H1 (cell line): ENCODE data around the gene MPP3. TPM values are rescaled to one million over a fixed set of nuclear protein-coding genes. Genes with fewer than 3 reads are reported as not detected.

Source experiments
- CTCF ChIA-PET: fragments of 300-600 bp; sonication (Branson Sonifier 250); formaldehyde crosslinking; loops from one replicate; lab custom pipeline; 2021; ENCODE audit not compliant: partially characterized antibody; lab: Charles Lee
- POLR2A ChIA-PET: fragments of 300-600 bp; sonication (Branson Sonifier 250); formaldehyde crosslinking; loops from one replicate; lab custom pipeline; 2021; ENCODE audit warnings: inconsistent platforms; ENCODE audit not compliant: partially characterized antibody; lab: Charles Lee
- DNase-seq, 2 experiments: peaks; one replicate each; pipeline versions ENCODE4 v3.0.0 to v3.0.0-alpha.2; 2010 to 2022; ENCODE audit warnings: low spot score in 2 of 2, low read depth in 1 of 2, mixed read lengths in 1 of 2
- FAIRE-seq: peaks from 2 replicates; lab custom pipeline; 2011; peaks lifted over from hg19 to GRCh38; lab: Jason Lieb, UNC
- H2AFZ ChIP-seq: 2 replicates; pipeline ENCODE4 v1.8.1; 2012; ENCODE audit warnings: low read length, inconsistent platforms
- H2AK5ac ChIP-seq: 2 replicates; pipeline ENCODE4 v1.6.1; 2013; ENCODE audit warnings: low read depth, low read length
- H2BK120ac ChIP-seq: replicated peaks from 2 replicates; pipeline ENCODE3; 2013; ENCODE audit warnings: low read depth, low read length, inconsistent platforms
- H2BK12ac ChIP-seq: 2 replicates; pipeline ENCODE4 v1.6.1; 2013; ENCODE audit warnings: low read depth, low read length
- H2BK15ac ChIP-seq: 2 replicates; pipeline ENCODE4 v1.6.1; 2013; ENCODE audit warnings: low read length
- H2BK20ac ChIP-seq: 2 replicates; pipeline ENCODE4 v1.6.1; 2013; ENCODE audit warnings: low read length
- H2BK5ac ChIP-seq: 2 replicates; pipeline ENCODE4 v1.6.1; 2013; ENCODE audit warnings: low read depth, low read length
- H3K14ac ChIP-seq: 2 replicates; pipeline ENCODE4 v1.6.1; 2013; ENCODE audit warnings: inconsistent platforms; ENCODE audit not compliant: insufficient read length
- H3K18ac ChIP-seq: 2 replicates; pipeline ENCODE4 v1.6.1; 2013; ENCODE audit warnings: low read length; ENCODE audit errors: extremely low read depth
- H3K23ac ChIP-seq: 2 replicates; pipeline ENCODE4 v1.6.1; 2013; ENCODE audit warnings: inconsistent platforms; ENCODE audit not compliant: insufficient read length
- H3K23me2 ChIP-seq: 2 replicates; pipeline ENCODE4 v1.6.1; 2013; ENCODE audit warnings: low read depth, low read length
- H3K27ac ChIP-seq: 2 replicates; pipeline ENCODE4 v1.6.1; 2011; ENCODE audit warnings: low read depth, low read length, inconsistent platforms
- H3K27me3 ChIP-seq, 4 experiments: replicated peaks in 1 of 4; 1 replicate in 1 of 4; 2 replicates in 3 of 4; pipeline versions ENCODE4 v1.6.1 to v1.8.1; 2011 to 2013; ENCODE audit warnings: low read length in 3 of 4, mild to moderate bottlenecking in 3 of 4, inconsistent platforms in 2 of 4, mixed read lengths in 2 of 4, moderate library complexity in 1 of 4; ENCODE audit not compliant: control insufficient read depth in 3 of 4, insufficient read depth in 3 of 4; ENCODE audit errors: extremely low read depth in 1 of 4
- H3K36me3 ChIP-seq, 4 experiments: 2 replicates each; pipeline versions ENCODE4 v1.6.1 to v1.8.1; 2011 to 2013; ENCODE audit warnings: mild to moderate bottlenecking in 4 of 4, low read length in 3 of 4, moderate library complexity in 2 of 4, control low read depth in 1 of 4, inconsistent platforms in 1 of 4; ENCODE audit not compliant: insufficient read depth in 4 of 4, control insufficient read depth in 2 of 4
- H3K4ac ChIP-seq: replicated peaks from 2 replicates; pipeline ENCODE3; 2013; ENCODE audit warnings: low read length, low read depth, mixed read lengths, inconsistent platforms; ENCODE audit not compliant: insufficient read length
- H3K4me1 ChIP-seq, 4 experiments: replicated peaks in 1 of 4; 1 replicate in 1 of 4; 2 replicates in 3 of 4; pipeline versions ENCODE4 v1.6.1 to v1.8.1; 2011 to 2013; ENCODE audit warnings: low read length in 3 of 4, inconsistent platforms in 2 of 4, mixed read lengths in 1 of 4; ENCODE audit not compliant: insufficient read depth in 4 of 4, control insufficient read depth in 3 of 4
- H3K4me2 ChIP-seq, 2 experiments: 2 replicates each; pipeline versions ENCODE4 v1.6.1 to v1.8.1; 2011 to 2013; ENCODE audit warnings: low read depth in 2 of 2, low read length in 2 of 2, control low read depth in 1 of 2, inconsistent platforms in 1 of 2, mild to moderate bottlenecking in 1 of 2; ENCODE audit not compliant: insufficient read depth in 1 of 2
- H3K4me3 ChIP-seq, 4 experiments: fragments of 200-600, 300-600 bp in 1 of 4; sonication (generic), shearing (Covaris generic), sonication (Bioruptor Twin) in 1 of 4; 2 replicates each; pipeline versions ENCODE4 v1.5.1 to v1.8.1; 2011 to 2016; ENCODE audit warnings: low read length in 4 of 4, low read depth in 3 of 4, control low read depth in 2 of 4, inconsistent platforms in 2 of 4, mild to moderate bottlenecking in 2 of 4, mixed read lengths in 1 of 4, moderate library complexity in 1 of 4; ENCODE audit not compliant: insufficient read depth in 2 of 4; ENCODE audit errors: extremely low read depth in 1 of 4
- H3K56ac ChIP-seq: replicated peaks from 2 replicates; pipeline ENCODE3; 2013; ENCODE audit warnings: low read depth, mild to moderate bottlenecking, mixed read lengths, low read length, inconsistent platforms; ENCODE audit not compliant: insufficient read length
- H3K79me1 ChIP-seq: 2 replicates; pipeline ENCODE4 v1.6.1; 2013; ENCODE audit warnings: low read depth, low read length, control low read depth
- H3K79me2 ChIP-seq, 2 experiments: 2 replicates each; pipeline versions ENCODE4 v1.6.1 to v1.8.1; 2012 to 2013; ENCODE audit warnings: low read length in 2 of 2, mild to moderate bottlenecking in 2 of 2, inconsistent platforms in 1 of 2; ENCODE audit not compliant: insufficient read depth in 2 of 2, control insufficient read depth in 1 of 2
- H3K9ac ChIP-seq, 4 experiments: replicated peaks in 1 of 4; 1 replicate in 1 of 4; 2 replicates in 3 of 4; pipeline versions ENCODE4 v1.6.1 to v1.8.1; 2011 to 2013; ENCODE audit warnings: low read depth in 3 of 4, low read length in 3 of 4, control low read depth in 2 of 4, mild to moderate bottlenecking in 2 of 4, moderate library complexity in 2 of 4, inconsistent platforms in 1 of 4; ENCODE audit errors: extremely low read depth in 1 of 4
- H3K9me3 ChIP-seq, 2 experiments: 2 replicates each; pipeline versions ENCODE4 v1.6.1 to v1.8.1; 2012 to 2013; ENCODE audit warnings: mild to moderate bottlenecking in 2 of 2, moderate library complexity in 2 of 2, control low read depth in 1 of 2, inconsistent platforms in 1 of 2, low read depth in 1 of 2, low read length in 1 of 2, mixed read lengths in 1 of 2; ENCODE audit not compliant: insufficient read depth in 2 of 2
- H4K20me1 ChIP-seq, 2 experiments: replicated peaks in 1 of 2; 2 replicates each; pipeline versions ENCODE3 to v1.8.1; 2011 to 2013; ENCODE audit warnings: inconsistent platforms in 2 of 2, low read length in 2 of 2, mild to moderate bottlenecking in 1 of 2; ENCODE audit not compliant: insufficient read depth in 2 of 2, control insufficient read depth in 1 of 2
- H4K5ac ChIP-seq: 2 replicates; pipeline ENCODE4 v1.6.1; 2013; ENCODE audit warnings: low read length, low read depth, mixed read lengths, inconsistent platforms; ENCODE audit not compliant: insufficient read length
- H4K8ac ChIP-seq: 2 replicates; pipeline ENCODE4 v1.8.0; 2013; ENCODE audit warnings: mild to moderate bottlenecking, moderate library complexity, low read length, inconsistent platforms; ENCODE audit not compliant: insufficient read depth; ENCODE audit errors: extremely low read depth
- H4K91ac ChIP-seq: replicated peaks from 2 replicates; pipeline ENCODE3; 2013; ENCODE audit warnings: low read length, mixed read lengths, inconsistent platforms; ENCODE audit not compliant: insufficient read length
- ASH2L ChIP-seq: fragments of 200-600, 300-600 bp; sonication (generic); IDR thresholded peaks from one replicate; pipeline ENCODE4 v1.7.1; 2017; ENCODE audit warnings: low read length
- BCL11A ChIP-seq, 2 experiments: IDR thresholded peaks; one replicate each; pipeline ENCODE4 v1.6.1; 2011; ENCODE audit warnings: low read depth in 2 of 2, low read length in 2 of 2, mild to moderate bottlenecking in 2 of 2
- CTCF ChIP-seq, 3 experiments: IDR thresholded peaks; 1 replicate in 2 of 3; 2 replicates in 1 of 3; pipeline versions ENCODE4 v1.5.1 to v1.6.1; 2011; ENCODE audit warnings: low read length in 3 of 3, mild to moderate bottlenecking in 3 of 3, inconsistent platforms in 2 of 3, low read depth in 1 of 3, moderate library complexity in 1 of 3; ENCODE audit not compliant: insufficient read depth in 1 of 3; ENCODE audit errors: control extremely low read depth in 1 of 3
- EZH2 ChIP-seq: fragments of 200-600 bp; sonication (generic); IDR thresholded peaks from 2 replicates; pipeline ENCODE4 v1.7.1; 2012; ENCODE audit warnings: low read depth, mild to moderate bottlenecking, moderate library complexity, low read length, inconsistent platforms; ENCODE audit not compliant: severe bottlenecking
- RXRA ChIP-seq: IDR thresholded peaks from 2 replicates; pipeline ENCODE4 v1.6.1; 2011; ENCODE audit warnings: low read depth, mild to moderate bottlenecking, low read length, moderate library complexity; ENCODE audit not compliant: insufficient read depth
- SIN3A ChIP-seq, 2 experiments: IDR thresholded peaks in 1 of 2; conservative IDR thresholded peaks in 1 of 2; 2 replicates each; pipeline ENCODE4 v1.6.1; 2011 to 2012; ENCODE audit warnings: low read length in 2 of 2, improper control_type of control experiment in 1 of 2, low read depth in 1 of 2, mild to moderate bottlenecking in 1 of 2
- SP1 ChIP-seq: IDR thresholded peaks from 2 replicates; pipeline ENCODE4 v1.6.1; 2011; ENCODE audit warnings: low read depth, low read length
- SRF ChIP-seq: IDR thresholded peaks from 2 replicates; pipeline ENCODE4 v1.6.1; 2011; ENCODE audit warnings: mild to moderate bottlenecking, low read depth, low read length, moderate library complexity
- YY1 ChIP-seq: IDR thresholded peaks from 2 replicates; pipeline ENCODE4 v1.6.1; 2011; ENCODE audit warnings: low read depth, mild to moderate bottlenecking, low read length
- WGBS, 2 experiments: shearing (Covaris generic) in 1 of 2; methylation state at CpG; one replicate each; pipeline versions ENCODE4 v1.1.6 to v1.1.7; 2013 to 2015; ENCODE audit warnings: low lambda C conversion rate in 2 of 2, mixed read lengths in 2 of 2, inconsistent platforms in 1 of 2, low coverage in 1 of 2, missing lambda C conversion rate in 1 of 2; ENCODE audit not compliant: insufficient replicate concordance in 2 of 2, insufficient coverage in 1 of 2, insufficient read length in 1 of 2; ENCODE audit errors: extremely low coverage in 1 of 2, missing lambda C conversion rate in 1 of 2; 5-methylcytosine and 5-hydroxymethylcytosine counted together
- polyA plus RNA-seq, 7 experiments: library from polyadenylated mRNA; depleted of rRNA in 3 of 7; stranded (reverse) in 5 of 7; unstranded in 2 of 7; fragments of >200 nt in 5 of 7; fragments of 200-250 nt in 2 of 7; gene quantifications; 1 replicate in 5 of 7; 2 replicates in 1 of 7; 4 replicates in 1 of 7; pipeline versions ENCODE4 v1.2.1 to v1.2.3, GENCODE V29; 2011 to 2013; ENCODE audit warnings: missing spikeins in 2 of 7, mixed read lengths in 2 of 7
- total RNA-seq: library from RNA; stranded (reverse); fragmentation: NEBNext Ultra II Directional; extraction: Animal tissue kit (Norgen Biotek cat#: 25700); gene quantifications from 2 replicates; pipeline ENCODE4 v1.2.1, GENCODE V29; 2021

MPP3 gene
- total and polyA plus RNA-seq, 2 of the 8 experiments (the other 6 are each of a cell fraction or from before 2014, with no cell fraction given) = 3.1 to 6.1 TPM

- H2BK20ac ChIP-seq = no peak overlapping the region
- H3K14ac ChIP-seq = no peak overlapping the region
- H3K4me1 ChIP-seq = no peaks in the 10 kb centered on the region; a peak in 1 of 7 replicates
- H3K4me3 ChIP-seq = peak overlapping the region in 1 of 4 experiments; percentile 17; a peak in 1 of 8 replicates
- no peak overlapping the region for H3K9ac ChIP-seq
- POLR2A ChIA-PET = interaction anchor here (2.6 kb wide), 1 partner anchor 50 kb away, joined by 8 read pairs; no protein-coding TSS in a partner anchor
- H3K79me1 ChIP-seq = no peaks in the 10 kb centered on the region
- peak; percentile 88 for FAIRE-seq
- H3K4me2 ChIP-seq = 0 out of 4 replicates have a peak overlapping the region, but pooled peaks of 1 of the 2 experiments have one; percentile 18
- CTCF ChIA-PET = interaction anchor here (0.7 to 2.4 kb wide), 7 partner anchors 27 to 215 kb away, joined by 3 to 26 read pairs (median 4); partner anchors contain the start of gene CD300LG
- no peak overlapping the region for H4K8ac ChIP-seq
- H3K79me2 ChIP-seq = no peaks in the 10 kb centered on the region
- H3K18ac ChIP-seq = no peak overlapping the region
- H2BK15ac ChIP-seq = no peak overlapping the region
- H4K5ac ChIP-seq = no peak overlapping the region
- TF ChIP-seq CTCF (IDR thresholded peaks at IDR 0.05; ENCODE audit: control extremely low read depth in 1 of 3, insufficient read depth in 1 of 3, low read depth in 1 of 3, low read length in 3 of 3) = no peak
- TF ChIP-seq SP1 = 0 out of 2 replicates have a peak, but pooled peaks have one; percentile 19
- no peak for TF ChIP-seq ASH2L
- TF ChIP-seq BCL11A (IDR thresholded peaks at IDR 0.05; ENCODE audit: low read depth in 2 of 2, low read length in 2 of 2) = no peak
- no peak for TF ChIP-seq SIN3A (conservative IDR thresholded peaks at IDR 0.05 in 1 of 2, IDR thresholded peaks at IDR 0.05 in 1 of 2; ENCODE audit: low read depth in 1 of 2, low read length in 2 of 2)
- peak; percentile 89 for TF ChIP-seq SRF
- TF ChIP-seq EZH2 = no peak
- TF ChIP-seq RXRA = no peak
- 0 out of 2 replicates have a peak, but pooled peaks have one; percentile 31 for TF ChIP-seq YY1
- TF ChIP-seq, all 59 proteins: peak for 3
- WGBS, 2 experiments = 47% methylated on average over 3 of the region's 3 CpGs; no CpG with 5 or more reads in 1 of the 2 experiments
- H4K20me1 ChIP-seq = no peaks in the 10 kb centered on the region
- H4K91ac ChIP-seq = no peak overlapping the region
- no peak for DNase-seq
- no peak overlapping the region for H3K56ac ChIP-seq
- no peaks in the 10 kb centered on the region for H3K36me3 ChIP-seq
- H3K23ac ChIP-seq = no peak overlapping the region
- no peak overlapping the region for H2BK5ac ChIP-seq
- H2BK120ac ChIP-seq = no peak overlapping the region
- H2AFZ ChIP-seq = peak overlapping the region; percentile 86; the same call in 1 of the 2 replicates
- H3K23me2 ChIP-seq = no peaks in the 10 kb centered on the region
- H3K27ac ChIP-seq = no peak overlapping the region
- H2BK12ac ChIP-seq = no peak overlapping the region
- H3K9me3 ChIP-seq = no peaks in the 10 kb centered on the region
- H3K27me3 ChIP-seq = no peaks in the 10 kb centered on the region
- H3K4ac ChIP-seq = no peak overlapping the region
- H2AK5ac ChIP-seq = no peak overlapping the region
These were observed 41.4 kb downstream of the MPP3 start for GRCh38 chr17:43791589-43791988.
